K562 treated with DMSO at 1 percent for 4 hours (cell line): ENCODE data around the gene PRPF6. TPM values are rescaled to one million over a fixed set of nuclear protein-coding genes. Genes with fewer than 3 reads are reported as not detected.

ENCODE experiments used
- total RNA-seq: library from RNA; unstranded; fragments of 300-600 nt; gene quantifications from 2 replicates; pipeline ENCODE4 v1.2.3, GENCODE V29; 2022; ENCODE audit not compliant: insufficient read depth

PRPF6 gene
- total RNA-seq = 70.4 and 76.0 TPM in 2 replicates

GRCh38 chr20:63980806-63981728 is at the start of gene PRPF6:
Gene PRPF6, plus strand, starts transcription at chr20:63981132. Its CDS starts 114 bp downstream, at chr20:63981246.

GRCh38 chr20:63955827-63956663 is 24.9 kb upstream of the PRPF6 start, which contains the start of gene UCKL1:
Gene UCKL1, minus strand, starts transcription at chr20:63956416. Its CDS starts 44 bp downstream, at chr20:63956372.

GRCh38 chr20:63969838-63970713 is 10.9 kb upstream of the PRPF6 start, which contains the start of gene ZNF512B:
Gene ZNF512B, minus strand, starts transcription at chr20:63969930. Its CDS starts 1,980 bp downstream, at chr20:63967950.

GRCh38 chr20:63979557-63980316 is 1.2 kb upstream of the PRPF6 start, which contains the start of gene SAMD10:
Gene SAMD10, minus strand, starts transcription at chr20:63979642. Its CDS starts 175 bp downstream, at chr20:63979467.

GRCh38 chr20:64035933-64036345 is 55.0 kb downstream of the PRPF6 start, which contains the start of gene C20orf204:
Gene C20orf204, plus strand, starts transcription at chr20:64036182. Its CDS starts 142 bp downstream, at chr20:64036324.

GRCh38 chr20:64049060-64049877 is 68.3 kb downstream of the PRPF6 start, which contains the start of gene SOX18:
Gene SOX18, minus strand, starts transcription at chr20:64049639. Its CDS starts 123 bp downstream, at chr20:64049516.

GRCh38 chr20:64062596-64063388 is 81.9 kb downstream of the PRPF6 start, which contains the start of gene TCEA2:
Gene TCEA2, plus strand, starts transcription at chr20:64063198. Its CDS starts 115 bp downstream, at chr20:64063313.

GRCh38 chr20:64079273-64080012 is 98.5 kb downstream of the PRPF6 start, which contains the start of gene RGS19:
Gene RGS19, minus strand, starts transcription at chr20:64079518. Its CDS starts 2,632 bp downstream, at chr20:64076886.

GRCh38 chr20:64080013-64080812 is 99.3 kb downstream of the PRPF6 start, which contains the start of gene OPRL1:
Gene OPRL1, plus strand, starts transcription at chr20:64080082. Its CDS starts 12,639 bp downstream, at chr20:64092721.

Other genes starting within 250 kb of the PRPF6 start
- gene LIME1, start 244.5 kb upstream of the PRPF6 start, total RNA-seq = 13.3 and 13.4 TPM in 2 replicates
- 33.3 and 40.7 TPM in 2 replicates for gene SLC2A4RG, start 241.4 kb upstream of the PRPF6 start, total RNA-seq
- gene ZBTB46, start 149.9 kb upstream of the PRPF6 start, total RNA-seq = 2.2 and 2.8 TPM in 2 replicates
- 4.8 and 6.2 TPM in 2 replicates for gene ABHD16B, start 119.6 kb upstream of the PRPF6 start, total RNA-seq
- 91.2 and 92.7 TPM in 2 replicates for gene TPD52L2, start 115.9 kb upstream of the PRPF6 start, total RNA-seq
- gene DNAJC5, start 86.0 kb upstream of the PRPF6 start, total RNA-seq = 29.7 and 35.4 TPM in 2 replicates
- gene UCKL1, start 24.7 kb upstream of the PRPF6 start, total RNA-seq = 47.8 and 52.1 TPM in 2 replicates
- 7.3 and 9.2 TPM in 2 replicates for gene ZNF512B, start 11.2 kb upstream of the PRPF6 start, total RNA-seq
- gene SAMD10, start 1.5 kb upstream of the PRPF6 start, total RNA-seq = 8.7 and 10.5 TPM in 2 replicates
- 1.3 and 2.2 TPM in 2 replicates for gene C20orf204, start 55.0 kb downstream of the PRPF6 start, total RNA-seq
- 8.1 and 8.9 TPM in 2 replicates for gene SOX18, start 68.5 kb downstream of the PRPF6 start, total RNA-seq
- gene TCEA2, start 82.1 kb downstream of the PRPF6 start, total RNA-seq = 14.6 and 23.6 TPM in 2 replicates
- 16.8 and 21.3 TPM in 2 replicates for gene RGS19, start 98.4 kb downstream of the PRPF6 start, total RNA-seq
- 1.3 and 1.7 TPM in 2 replicates for gene OPRL1, start 99.0 kb downstream of the PRPF6 start, total RNA-seq
- not detected in 2 replicates for gene LKAAEAR1, start 103.3 kb downstream of the PRPF6 start, total RNA-seq
- not detected in 2 replicates for gene NPBWR2, start 126.4 kb downstream of the PRPF6 start, total RNA-seq
- not detected in 2 replicates for gene MYT1, start 183.3 kb downstream of the PRPF6 start, total RNA-seq